Small intestine (tissue), 7 donors: Measurements from ENCODE around the gene ACTL6A. TPM values are rescaled to one million over a fixed set of nuclear protein-coding genes. Genes with fewer than 3 reads are reported as not detected.
A peak's percentile ranks its signal among the peaks of the same experiment; 100 is the strongest.

Experiments used
- DNase-seq, 2 donors: peaks; one replicate each; pipeline versions ENCODE4 v3.0.0 to v3.0.0-alpha.2; 2013
- FAIRE-seq: peaks from 2 replicates; lab custom pipeline; 2012; peaks lifted over from hg19 to GRCh38; lab: Jason Lieb, UNC
- H3K27ac ChIP-seq, 3 donors: one replicate each; pipeline ENCODE4 v1.5.1; 2013; ENCODE audit warnings: low read length in 2 of 3, mild to moderate bottlenecking in 2 of 3, control low read depth in 1 of 3, inconsistent platforms in 1 of 3, low read depth in 1 of 3, moderate library complexity in 1 of 3
- H3K27me3 ChIP-seq, 3 donors: one replicate each; pipeline ENCODE4 v1.6.1; 2013; ENCODE audit warnings: low read length in 3 of 3, inconsistent platforms in 1 of 3; ENCODE audit not compliant: control insufficient read depth in 3 of 3, insufficient read depth in 3 of 3
- H3K36me3 ChIP-seq, 3 donors: one replicate each; pipeline ENCODE4 v1.6.1; 2013; ENCODE audit warnings: low read length in 3 of 3, inconsistent platforms in 1 of 3, low read depth in 1 of 3, mild to moderate bottlenecking in 1 of 3, moderate library complexity in 1 of 3; ENCODE audit not compliant: control insufficient read depth in 3 of 3, insufficient read depth in 2 of 3
- H3K4me1 ChIP-seq, 3 donors: one replicate each; pipeline ENCODE4 v1.6.1; 2013; ENCODE audit warnings: low read length in 2 of 3, inconsistent platforms in 1 of 3, low read depth in 1 of 3, mild to moderate bottlenecking in 1 of 3, moderate library complexity in 1 of 3; ENCODE audit not compliant: control insufficient read depth in 3 of 3, insufficient read depth in 2 of 3
- H3K4me3 ChIP-seq, 3 donors: one replicate each; pipeline ENCODE4 v1.5.1; 2013; ENCODE audit warnings: low read length in 3 of 3, control low read depth in 1 of 3, inconsistent platforms in 1 of 3, low read depth in 1 of 3, mild to moderate bottlenecking in 1 of 3, moderate library complexity in 1 of 3
- H3K9me3 ChIP-seq, 2 donors: one replicate each; pipeline ENCODE4 v1.6.1; 2013; ENCODE audit warnings: low read depth in 1 of 2, low read length in 1 of 2; ENCODE audit not compliant: control insufficient read depth in 2 of 2, insufficient read depth in 1 of 2
- WGBS, 3 donors: extraction: QIAGEN DNeasy Blood & Tissue Kit; methylation state at CpG; one replicate each; pipeline ENCODE4 v1.1.7; 2013; 5-methylcytosine and 5-hydroxymethylcytosine counted together
- polyA plus RNA-seq, 4 donors: library from polyadenylated mRNA; stranded (reverse) in 3 of 4; unstranded in 1 of 4; fragments of 200-250 nt in 3 of 4; fragments of 120-200 nt in 1 of 4; gene quantifications; one replicate each; pipeline versions ENCODE4 v1.2.1 to v1.2.3, GENCODE V29; 2013
- donor health status: healthy with polysubstance abuse.
- donor health status: control.
- donor health status: control.
- donor health status: Bipolar disorder and iron deficiency.
- donor health status: healthy.

The ACTL6A gene
- polyA plus RNA-seq, 4 donors: 31.3 to 60.1 (median 38.3) TPM

GRCh38 chr3:179533274-179533673, 29.5 kb upstream of the ACTL6A start:
- 66 to 73% (median 70%) methylated on average over 4 of the region's 4 CpGs for WGBS, 3 donors
- Histone ChIP-seq H3K9me3 (no peaks in the 10 kb centered on the region), H3K4me3 (no peak overlapping the region), H3K4me1 (no peaks in the 10 kb centered on the region), H3K27ac (no peak overlapping the region), H3K36me3 (no peaks in the 10 kb centered on the region), H3K27me3 (no peaks in the 10 kb centered on the region)
- DNase-seq (no peak), FAIRE-seq (no peak)

DNA sequence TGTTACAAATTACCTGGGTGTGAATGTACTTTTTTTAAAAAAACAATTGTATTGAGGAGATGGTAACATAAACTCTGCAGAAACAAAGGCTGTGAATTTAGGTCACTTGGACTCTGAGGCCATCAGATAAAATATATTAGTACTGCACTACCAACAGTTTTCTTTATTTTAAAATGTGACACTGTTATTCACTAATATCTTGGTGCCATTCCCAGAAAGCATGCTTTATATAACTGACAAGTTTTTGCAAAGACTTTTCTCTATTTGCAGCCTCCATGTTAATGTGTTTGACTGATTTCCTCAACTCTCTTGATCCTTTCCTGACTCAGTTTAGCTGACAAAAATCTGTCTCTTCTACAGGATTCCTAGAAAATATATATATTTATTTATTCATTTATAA, 26.5 kb upstream of the ACTL6A start:
- no peak for DNase-seq
- no peak for FAIRE-seq
- Histone ChIP-seq H3K27me3 (no peaks in the 10 kb centered on the region), H3K9me3 (no peaks in the 10 kb centered on the region), H3K27ac (no peak overlapping the region), H3K4me3 (no peak overlapping the region), H3K4me1 (no peaks in the 10 kb centered on the region), H3K36me3 (no peaks in the 10 kb centered on the region)

DNA sequence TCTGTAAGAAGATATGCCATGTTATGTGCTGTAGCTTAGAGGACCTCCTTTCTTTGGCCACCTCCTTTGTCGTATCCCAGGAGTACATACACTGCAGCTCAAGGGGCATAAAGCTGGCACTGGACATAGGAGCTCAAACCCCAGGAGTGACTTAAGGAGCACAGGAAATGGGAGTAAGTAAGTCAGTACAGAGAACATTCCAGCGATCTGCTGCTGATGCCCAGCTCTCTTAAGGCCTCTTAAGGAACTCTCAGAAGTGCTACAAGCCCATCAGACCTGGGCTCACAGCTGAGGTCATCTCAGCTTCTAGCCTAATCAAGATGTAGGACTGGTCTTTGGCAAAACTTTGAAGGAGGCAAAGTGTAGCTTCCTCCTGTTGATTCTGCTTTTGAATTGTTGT, 21.6 kb upstream of the ACTL6A start:
- no peak overlapping the region for H3K4me3 ChIP-seq
- DNase-seq: no peak
- no peaks in the 10 kb centered on the region for H3K27me3 ChIP-seq
- no peak overlapping the region for H3K27ac ChIP-seq
- H3K4me1 ChIP-seq: no peaks in the 10 kb centered on the region
- WGBS, 3 donors: 78 to 88% (median 83%) methylated on average over 2 of the region's 2 CpGs
- H3K9me3 ChIP-seq: no peaks in the 10 kb centered on the region
- FAIRE-seq: no peak
- H3K36me3 ChIP-seq: no peaks in the 10 kb centered on the region

- Histone ChIP-seq H3K36me3 (no peaks in the 10 kb centered on the region), H3K4me1 (no peaks in the 10 kb centered on the region), H3K9me3 (no peaks in the 10 kb centered on the region), H3K27ac (no peak overlapping the region), H3K27me3 (no peaks in the 10 kb centered on the region), H3K4me3 (no peak overlapping the region)
- FAIRE-seq (no peak), DNase-seq (no peak)
- 95 to 97% (median 95%) methylated on average over 1 of the region's 1 CpG for WGBS, 3 donors
Measured at GRCh38 chr3:179541596-179541995, 21.1 kb upstream of the ACTL6A start.

GRCh38 chr3:179542375-179542774, 20.4 kb upstream of the ACTL6A start:
- Histone ChIP-seq H3K36me3 (no peaks in the 10 kb centered on the region), H3K9me3 (no peaks in the 10 kb centered on the region), H3K27me3 (no peaks in the 10 kb centered on the region), H3K4me3 (no peak overlapping the region), H3K27ac (no peak overlapping the region), H3K4me1 (no peaks in the 10 kb centered on the region)
- no peak for FAIRE-seq
- DNase-seq: no peak

- Histone ChIP-seq H3K27me3 (no peaks in the 10 kb centered on the region), H3K4me1 (no peaks in the 10 kb centered on the region), H3K27ac (no peak overlapping the region), H3K9me3 (no peaks in the 10 kb centered on the region), H3K36me3 (no peaks in the 10 kb centered on the region), H3K4me3 (no peak overlapping the region)
- FAIRE-seq (no peak), DNase-seq (no peak)
- 65 to 84% (median 74%) methylated on average over 2 of the region's 2 CpGs for whole genome bisulfite sequencing, 3 donors
Measured at GRCh38 chr3:179544981-179545645, 17.6 kb upstream of the ACTL6A start.

DNA sequence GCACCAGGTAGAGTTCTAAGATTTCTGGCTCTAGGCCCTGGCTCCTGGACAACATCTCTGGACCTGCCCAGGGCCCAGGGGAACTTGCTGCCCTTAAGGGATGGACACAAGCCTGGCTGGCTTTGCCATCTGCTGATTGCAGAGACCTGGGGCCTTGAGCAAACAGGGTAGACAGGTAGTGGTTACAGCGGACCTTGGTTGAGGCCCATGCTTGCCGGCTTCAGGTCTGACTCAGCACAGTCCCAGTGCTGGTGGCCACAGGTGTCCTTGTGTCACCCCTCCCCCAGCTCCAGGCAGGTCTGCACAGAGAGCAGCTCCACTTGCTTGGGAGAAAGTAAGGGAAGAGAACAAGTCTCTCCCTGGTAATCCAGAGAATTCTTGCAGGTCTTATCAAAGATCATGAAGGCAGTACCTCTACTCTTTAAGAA, 15.9 kb upstream of the ACTL6A start:
- H3K4me3 ChIP-seq: no peak overlapping the region
- no peaks in the 10 kb centered on the region for H3K27me3 ChIP-seq
- DNase-seq (no peak), FAIRE-seq (no peak)
- H3K9me3 ChIP-seq: no peaks in the 10 kb centered on the region
- WGBS, 3 donors: 40 to 67% (median 48%) methylated on average over 2 of the region's 2 CpGs
- no peaks in the 10 kb centered on the region for H3K4me1 ChIP-seq
- no peak overlapping the region for H3K27ac ChIP-seq
- H3K36me3 ChIP-seq: no peaks in the 10 kb centered on the region

DNA sequence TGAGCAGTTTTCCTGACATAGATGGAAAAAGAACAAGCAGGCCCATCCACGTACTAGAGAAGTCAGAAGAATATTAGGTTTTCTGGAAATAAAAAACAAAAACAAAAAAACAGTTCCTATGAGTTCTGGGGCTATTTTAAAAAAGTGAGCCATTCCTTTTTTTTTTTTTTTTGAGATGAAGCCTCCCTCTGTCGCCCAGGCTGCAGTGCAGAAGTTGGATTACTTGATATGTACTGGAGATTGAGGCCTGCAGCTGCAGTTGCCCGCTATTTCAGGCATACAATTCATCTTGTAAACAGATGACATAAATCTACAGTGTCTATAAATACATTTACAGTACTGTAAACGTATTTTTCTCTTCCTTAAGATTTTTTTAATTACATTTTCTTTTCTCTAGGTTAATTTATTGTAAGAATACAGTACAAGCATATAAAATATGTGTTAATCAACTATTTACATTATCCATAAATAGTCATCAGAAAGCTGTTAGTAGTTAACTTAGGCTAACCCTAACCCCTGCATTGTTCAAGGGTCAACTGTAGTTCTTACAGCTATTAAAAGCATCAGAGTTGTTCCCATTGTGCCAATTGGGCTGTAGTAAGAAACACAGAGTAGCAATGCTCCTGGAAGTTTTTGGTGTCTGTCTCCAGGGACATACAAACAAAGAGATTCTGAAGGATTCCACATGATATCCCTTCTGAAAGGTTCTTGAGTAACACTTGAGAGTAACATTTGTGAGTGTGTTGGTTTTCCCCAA, 11.2 kb upstream of the ACTL6A start:
- H3K27ac ChIP-seq: peak overlapping the region in 1 of 3 donors; percentile 42
- no peaks in the 10 kb centered on the region for H3K27me3 ChIP-seq
- H3K4me3 ChIP-seq: no peak overlapping the region
- no peaks in the 10 kb centered on the region for H3K9me3 ChIP-seq
- H3K4me1 ChIP-seq: no peaks in the 10 kb centered on the region
- DNase-seq (no peak), FAIRE-seq (no peak)
- WGBS, 3 donors: 44 to 64% (median 63%) methylated on average over 4 of the region's 4 CpGs
- H3K36me3 ChIP-seq: no peaks in the 10 kb centered on the region
